HepG2 (cell line): ENCODE measurements around the gene B3GNT7. TPM values are rescaled to one million over a fixed set of nuclear protein-coding genes. Genes with fewer than 3 reads are reported as not detected.

Experiments
- ASH2L ChIP-seq: fragments of 300-600, 200-600 bp; sonication (generic); IDR thresholded peaks from 2 replicates; pipeline ENCODE4 v1.7.0; 2017; ENCODE audit warnings: low read depth, mild to moderate bottlenecking, moderate library complexity, mixed read lengths, low read length; ENCODE audit not compliant: insufficient read length
- BHLHE40 ChIP-seq: IDR thresholded peaks from 2 replicates; pipeline ENCODE4 v1.6.1; 2011; ENCODE audit warnings: low read length, improper control_type of control experiment
- DDIT3 ChIP-seq: sonication (generic); formaldehyde crosslinking; IDR thresholded peaks from 2 replicates; pipeline ENCODE4 v1.4.0; 2020; ENCODE audit warnings: mild to moderate bottlenecking, missing genetic modification reagents
- DR1 ChIP-seq: sonication (generic); formaldehyde crosslinking; IDR thresholded peaks from 2 replicates; pipeline ENCODE4 v1.8.0; 2021; ENCODE audit warnings: mild to moderate bottlenecking, missing genetic modification reagents, inconsistent platforms
- GATAD1 ChIP-seq: IDR thresholded peaks from 2 replicates; pipeline ENCODE4 v1.6.1; 2016; ENCODE audit warnings: missing genetic modification reagents, missing compliant biosample characterization
- HNRNPL ChIP-seq: fragments of 200-400 bp; formaldehyde crosslinking; IDR thresholded peaks from 2 replicates; pipeline ENCODE4 v1.6.1; 2017; ENCODE audit warnings: mild to moderate bottlenecking, low read depth, low read length
- KDM2A ChIP-seq: sonication (generic); formaldehyde crosslinking; IDR thresholded peaks from 2 replicates; pipeline ENCODE4 v1.4.0; 2020; ENCODE audit warnings: low read depth, missing genetic modification reagents, borderline replicate concordance
- MBD4 ChIP-seq: IDR thresholded peaks from 2 replicates; pipeline ENCODE4 v1.6.1; 2012; ENCODE audit warnings: low read length, inconsistent platforms, borderline replicate concordance
- NCOR1 ChIP-seq: fragments of 200-600 bp; sonication (generic); IDR thresholded peaks from 2 replicates; pipeline ENCODE4 v1.7.0; 2017; ENCODE audit warnings: antibody characterized with exemption, low read length, borderline replicate concordance
- NFE2 ChIP-seq: sonication (generic); formaldehyde crosslinking; IDR thresholded peaks from 2 replicates; pipeline ENCODE4 v1.4.0; 2020; ENCODE audit warnings: missing genetic modification reagents
- PAF1 ChIP-seq: IDR thresholded peaks from 2 replicates; pipeline ENCODE4 v1.6.1; 2016; ENCODE audit warnings: missing genetic modification reagents, missing compliant biosample characterization
- PAXIP1 ChIP-seq: sonication (generic); formaldehyde crosslinking; conservative IDR thresholded peaks from 2 replicates; pipeline ENCODE4 v1.4.0; 2020; ENCODE audit warnings: mild to moderate bottlenecking, missing genetic modification reagents, moderate library complexity
- PREB ChIP-seq: sonication (generic); formaldehyde crosslinking; IDR thresholded peaks from 2 replicates; pipeline ENCODE4 v1.4.0; 2020; ENCODE audit warnings: missing genetic modification reagents
- SMC3 ChIP-seq: IDR thresholded peaks from 2 replicates; pipeline ENCODE4 v1.6.1; 2011; ENCODE audit warnings: low read length, improper control_type of control experiment
- SP4 ChIP-seq: sonication (generic); formaldehyde crosslinking; IDR thresholded peaks from 2 replicates; pipeline ENCODE4 v1.8.1; 2023; ENCODE audit warnings: mild to moderate bottlenecking, missing genetic modification reagents
- STAT5B ChIP-seq: sonication (generic); formaldehyde crosslinking; IDR thresholded peaks from 2 replicates; pipeline ENCODE4 v1.4.0; 2020; ENCODE audit warnings: missing genetic modification reagents
- ZFP36L2 ChIP-seq: sonication (generic); formaldehyde crosslinking; IDR thresholded peaks from 2 replicates; pipeline ENCODE4 v1.4.0; 2020; ENCODE audit warnings: missing genetic modification reagents
- ZFP91 ChIP-seq: sonication (generic); formaldehyde crosslinking; IDR thresholded peaks from 2 replicates; pipeline ENCODE4 v1.9.0; 2022; ENCODE audit warnings: missing genetic modification reagents, mild to moderate bottlenecking, borderline replicate concordance
- ZNF280B ChIP-seq: sonication (generic); formaldehyde crosslinking; IDR thresholded peaks from 2 replicates; pipeline ENCODE4 v1.5.0; 2020; ENCODE audit warnings: missing genetic modification reagents, mild to moderate bottlenecking, borderline replicate concordance
- ZNF441 ChIP-seq: sonication (generic); formaldehyde crosslinking; IDR thresholded peaks from 2 replicates; pipeline ENCODE4 v1.7.0; 2021; ENCODE audit warnings: missing genetic modification reagents, borderline replicate concordance
- ZNF468 ChIP-seq: sonication (generic); formaldehyde crosslinking; IDR thresholded peaks from 2 replicates; pipeline ENCODE4 v1.8.0; 2022; ENCODE audit warnings: mild to moderate bottlenecking, moderate library complexity, missing genetic modification reagents
- ZNF746 ChIP-seq: sonication (generic); formaldehyde crosslinking; IDR thresholded peaks from 2 replicates; pipeline ENCODE4 v1.8.0; 2022; ENCODE audit warnings: mild to moderate bottlenecking, missing genetic modification reagents
- polyA plus RNA-seq, 8 experiments: library from polyadenylated mRNA; depleted of rRNA in 3 of 8; stranded (reverse) in 7 of 8; unstranded in 1 of 8; fragments of >200 nt; fragmentation: Illumina TruSeq in 4 of 8; extraction: Trizol in 4 of 8; gene quantifications; 2 replicates each; pipeline versions ENCODE4 v1.2.1 to v1.2.3, GENCODE V29; 2011 to 2016; ENCODE audit warnings: low read depth in 4 of 8, missing spikeins in 1 of 8, mixed read lengths in 1 of 8; ENCODE audit not compliant: insufficient read depth in 1 of 8
- total RNA-seq, 5 experiments: library from RNA; depleted of rRNA; stranded (reverse); fragments of >200 nt; fragmentation: Illumina TruSeq; extraction: Trizol; gene quantifications; 2 replicates each; pipeline ENCODE4 v1.2.3, GENCODE V29; 2016; ENCODE audit warnings: low read depth in 1 of 5

The B3GNT7 gene
- total and polyA plus RNA-seq, 2 of the 13 experiments (the other 11 are each of a cell fraction or from before 2014, with no cell fraction given), result 0.04 to 0.24 TPM

GRCh38 chr2:231411831-231412617, 16.5 kb downstream of the B3GNT7 start (continued):
- TF ChIP-seq KDM2A (CRISPR knock-in tag) (peak; percentile 85), ZFP36L2 (CRISPR knock-in tag) (no peak), ZFP91 (CRISPR knock-in tag) (peak; percentile 85; the same call in 1 of the 2 replicates), ZNF746 (CRISPR knock-in tag) (no peak), DR1 (CRISPR knock-in tag) (no peak; the same call in 1 of the 2 replicates), GATAD1 (CRISPR knock-in tag) (no peak; the same call in 1 of the 2 replicates), SP4 (CRISPR knock-in tag) (peak; percentile 55), ZNF468 (no peak), HNRNPL (no peak), PAXIP1 (CRISPR knock-in tag) (peak; percentile 35), ZNF280B (CRISPR knock-in tag) (0 out of 2 replicates have a peak, but pooled peaks have one; percentile 59), NCOR1 (no peak), NFE2 (CRISPR knock-in tag) (no peak), PAF1 (CRISPR knock-in tag) (no peak), BHLHE40 (no peak; the same call in 1 of the 2 replicates), STAT5B (no peak), DDIT3 (CRISPR knock-in tag) (no peak), ASH2L (no peak), ZNF441 (0 out of 2 replicates have a peak, but pooled peaks have one; percentile 52), MBD4 (no peak), PREB (CRISPR knock-in tag) (no peak), SMC3 (peak; percentile 60; the same call in 1 of the 2 replicates)
